Astrocyte of the cerebellum (primary cell): ENCODE measurements around the gene FAM89A.
"Not testable (repeated sequence)": the region's sequence is repeated elsewhere in the genome, so short reads cannot be mapped to it uniquely, and the experiment has no call there.

Source experiments
- DNase-seq: peaks from one replicate; pipeline ENCODE4 v3.0.0-alpha.2; 2011; ENCODE audit warnings: low read depth
- H3K4me3 ChIP-seq: 2 replicates; pipeline ENCODE4 v1.5.1; 2011; ENCODE audit warnings: mild to moderate bottlenecking, low read depth, low read length, moderate library complexity
- CTCF ChIP-seq: IDR thresholded peaks from 2 replicates; pipeline ENCODE4 v1.5.1; 2012; ENCODE audit warnings: low read length, low read depth, moderate library complexity, mild to moderate bottlenecking; ENCODE audit errors: missing control alignments
- in situ Hi-C: cut with HindIII; loops from 2 replicates; pipeline ENCODE4 v1.10.0; 2017; ENCODE audit warnings: low sequenced_read_pairs

FAM89A gene

GRCh38 chr1:231050395-231050794 lies 10.3 kb upstream of the FAM89A start:
- TF ChIP-seq CTCF, result no peak
- in situ Hi-C loops, result no loop called here
- DNase-seq, result no peak
- H3K4me3 ChIP-seq, result no peak overlapping the region

- no peak for DNase-seq
- no peak overlapping the region for H3K4me3 ChIP-seq
- in situ Hi-C loops, result no loop called here
- TF ChIP-seq CTCF, result no peak
These were observed 9.3 kb upstream of the FAM89A start for GRCh38 chr1:231049121-231049979.

- in situ Hi-C loops, DNase-seq, H3K4me3 ChIP-seq: not testable (repeated sequence)
These were observed 8.4 kb upstream of the FAM89A start for GRCh38 chr1:231048419-231048818.

GRCh38 chr1:231047529-231047928 lies 7.5 kb upstream of the FAM89A start:
- H3K4me3 ChIP-seq, DNase-seq, in situ Hi-C loops: not testable (repeated sequence)

- no peak for TF ChIP-seq CTCF
- in situ Hi-C loops, result no loop called here
These were observed 6.8 kb upstream of the FAM89A start for GRCh38 chr1:231046730-231047395.

GRCh38 chr1:231045921-231046729 lies 6.1 kb upstream of the FAM89A start:
- DNase-seq, H3K4me3 ChIP-seq: not testable (repeated sequence)

More at GRCh38 chr1:231046730-231047395, 6.8 kb upstream of the FAM89A start:
- no peak for DNase-seq
- no peak overlapping the region for H3K4me3 ChIP-seq

GRCh38 chr1:231045286-231045685 lies 5.2 kb upstream of the FAM89A start:
- in situ Hi-C loops, result no loop called here
- no peak for TF ChIP-seq CTCF
- no peak for DNase-seq
- no peak overlapping the region for H3K4me3 ChIP-seq

More at GRCh38 chr1:231045921-231046729, 6.1 kb upstream of the FAM89A start:
- in situ Hi-C loops, result not testable (repeated sequence)
